Choroid plexus epithelial cell (primary cell): ENCODE data around the gene STARD5.

Experiments
- DNase-seq: peaks from one replicate; pipeline ENCODE4 v3.0.0-alpha.2; 2010; ENCODE audit warnings: low read depth
- H3K4me3 ChIP-seq: 2 replicates; pipeline ENCODE4 v1.5.1; 2011; ENCODE audit warnings: low read depth, mild to moderate bottlenecking, control low read depth, low read length, moderate library complexity
- TF ChIP-seq, protein P1 (sequence below): conservative IDR thresholded peaks from 2 replicates; pipeline ENCODE4 v1.5.1; 2011; ENCODE audit warnings: low read depth, mild to moderate bottlenecking, control low read depth, inconsistent platforms, low read length, moderate library complexity

STARD5 gene

GRCh38 chr15:81347910-81348309 is 24.0 kb upstream of the STARD5 start:
- no peak for DNase-seq
- no peak overlapping the region for H3K4me3 ChIP-seq
- TF ChIP-seq, protein P1, sequence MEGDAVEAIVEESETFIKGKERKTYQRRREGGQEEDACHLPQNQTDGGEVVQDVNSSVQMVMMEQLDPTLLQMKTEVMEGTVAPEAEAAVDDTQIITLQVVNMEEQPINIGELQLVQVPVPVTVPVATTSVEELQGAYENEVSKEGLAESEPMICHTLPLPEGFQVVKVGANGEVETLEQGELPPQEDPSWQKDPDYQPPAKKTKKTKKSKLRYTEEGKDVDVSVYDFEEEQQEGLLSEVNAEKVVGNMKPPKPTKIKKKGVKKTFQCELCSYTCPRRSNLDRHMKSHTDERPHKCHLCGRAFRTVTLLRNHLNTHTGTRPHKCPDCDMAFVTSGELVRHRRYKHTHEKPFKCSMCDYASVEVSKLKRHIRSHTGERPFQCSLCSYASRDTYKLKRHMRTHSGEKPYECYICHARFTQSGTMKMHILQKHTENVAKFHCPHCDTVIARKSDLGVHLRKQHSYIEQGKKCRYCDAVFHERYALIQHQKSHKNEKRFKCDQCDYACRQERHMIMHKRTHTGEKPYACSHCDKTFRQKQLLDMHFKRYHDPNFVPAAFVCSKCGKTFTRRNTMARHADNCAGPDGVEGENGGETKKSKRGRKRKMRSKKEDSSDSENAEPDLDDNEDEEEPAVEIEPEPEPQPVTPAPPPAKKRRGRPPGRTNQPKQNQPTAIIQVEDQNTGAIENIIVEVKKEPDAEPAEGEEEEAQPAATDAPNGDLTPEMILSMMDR = no peak

- H3K4me3 ChIP-seq = no peak overlapping the region
- TF ChIP-seq, protein P1 = no peak
- DNase-seq = no peak
Observed at GRCh38 chr15:81346611-81347010, 22.7 kb upstream of the STARD5 start.

- no peak overlapping the region for H3K4me3 ChIP-seq
- no peak for DNase-seq
- TF ChIP-seq, protein P1 = no peak
Observed at GRCh38 chr15:81343371-81343770, 19.4 kb upstream of the STARD5 start.

DNA sequence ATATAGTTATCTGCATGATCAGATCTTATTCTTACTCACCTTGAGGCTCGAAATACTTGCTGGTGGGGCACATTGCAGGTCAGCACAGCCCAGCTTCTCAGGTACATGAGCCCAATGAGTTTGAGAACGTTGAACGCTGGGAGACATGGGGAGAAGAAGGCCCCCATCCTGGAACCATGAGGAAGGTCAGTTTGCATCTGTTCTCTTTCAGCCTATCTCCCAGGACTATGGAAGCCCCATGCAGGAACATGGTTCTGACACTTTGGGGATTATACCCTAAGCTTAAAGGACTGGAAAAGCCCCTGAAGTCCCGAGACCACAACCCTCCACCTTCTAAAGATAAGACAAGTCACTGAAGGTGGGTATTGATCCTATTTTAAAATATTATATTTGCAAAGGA is 17.4 kb upstream of the STARD5 start:
- no peak for DNase-seq
- no peak overlapping the region for H3K4me3 ChIP-seq
- TF ChIP-seq, protein P1 = no peak

DNA sequence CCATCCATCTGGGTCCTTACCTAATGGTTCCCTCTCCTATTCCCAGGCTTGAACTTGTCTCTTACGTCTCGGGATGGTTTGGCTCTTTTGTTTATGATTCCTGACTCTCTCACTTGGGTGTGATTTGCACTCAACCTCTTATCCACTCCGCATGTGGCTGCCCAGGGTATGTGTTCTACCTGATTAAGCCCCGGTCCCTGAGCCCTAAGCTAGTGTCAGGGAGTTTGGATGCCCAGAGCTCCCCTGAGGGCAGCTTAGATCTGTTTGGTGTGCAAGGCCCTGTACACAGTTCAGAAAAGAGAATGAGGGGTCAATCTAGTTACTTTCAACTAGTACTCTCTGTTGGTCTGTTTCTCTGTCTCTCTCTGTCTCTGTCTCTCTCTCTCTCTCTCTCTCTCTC is 15.9 kb upstream of the STARD5 start:
- TF ChIP-seq, protein P1 = no peak
- no peak overlapping the region for H3K4me3 ChIP-seq
- no peak for DNase-seq

GRCh38 chr15:81339321-81339720 is 15.4 kb upstream of the STARD5 start:
- H3K4me3 ChIP-seq = no peak overlapping the region
- TF ChIP-seq, protein P1 = no peak
- DNase-seq = no peak

DNA sequence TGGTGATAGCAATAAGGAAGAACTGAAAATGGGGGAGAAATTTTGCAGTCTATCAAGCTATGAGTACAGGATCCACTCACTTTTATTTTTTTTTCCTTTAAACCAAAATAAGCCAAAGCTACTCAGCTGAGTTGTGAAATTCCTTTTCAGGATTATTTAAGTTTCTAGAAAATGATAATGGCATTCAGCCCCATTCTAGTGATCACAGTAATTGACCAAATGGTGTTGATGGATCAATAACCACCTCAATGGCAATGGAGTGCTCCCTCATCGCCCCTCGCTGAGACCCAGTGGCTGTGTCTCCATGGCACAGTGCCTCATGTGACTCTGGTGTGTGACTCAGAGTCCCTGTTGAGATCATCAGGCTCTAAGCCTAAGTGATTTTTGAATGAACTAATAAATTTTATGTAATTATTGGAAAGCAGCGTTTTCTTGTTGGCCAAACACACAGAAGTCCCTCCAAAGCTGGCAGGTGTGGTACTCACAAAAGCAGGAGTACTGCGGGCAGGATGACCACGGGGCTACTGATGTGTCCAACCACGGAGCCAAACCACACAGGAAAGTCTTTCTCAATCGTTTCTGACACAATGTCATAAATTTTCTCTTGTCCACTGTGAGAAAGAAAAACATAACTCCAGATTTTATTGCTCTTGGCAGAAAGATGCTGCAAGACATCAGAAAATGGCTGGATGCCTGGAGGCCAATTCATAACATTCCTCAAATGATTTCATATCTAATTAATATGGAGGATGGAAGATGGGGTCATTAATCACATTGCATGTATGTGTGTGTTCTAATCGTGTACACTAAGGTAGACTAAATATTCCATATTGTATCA is 14.4 kb upstream of the STARD5 start:
- no peak overlapping the region for H3K4me3 ChIP-seq
- peak; percentile 95 for DNase-seq
- TF ChIP-seq, protein P1 = no peak
